ENCODE measurements around the gene NFAM1.

NFAM1 gene

GRCh38 chr22:42383851-42384417 lies 48.3 kb downstream of the NFAM1 start:
- DNase-seq (ENCODE audit: low read depth, low spot score) = no peak

DNA sequence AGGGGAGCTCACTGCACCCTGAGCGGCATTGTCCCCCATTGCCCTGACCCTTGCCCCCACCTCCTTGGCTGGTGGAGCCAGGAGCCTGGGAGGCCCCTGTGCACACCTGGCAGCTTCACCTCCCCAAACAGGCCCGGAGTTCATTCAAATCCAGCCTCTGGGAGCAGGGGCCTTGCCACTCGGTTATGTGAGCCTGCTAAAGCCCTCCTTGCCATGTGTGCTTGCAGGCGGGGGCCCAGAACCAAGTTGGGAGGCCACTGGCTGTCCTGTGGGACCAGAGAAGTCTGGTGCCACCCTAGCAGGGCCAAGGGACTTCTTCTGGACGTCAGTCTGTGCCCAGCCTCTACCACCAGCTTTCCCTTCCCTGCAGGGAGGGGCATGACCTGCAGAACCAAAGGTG lies 48.9 kb downstream of the NFAM1 start:
- no peak for DNase-seq (ENCODE audit: low read depth, low spot score)

DNA sequence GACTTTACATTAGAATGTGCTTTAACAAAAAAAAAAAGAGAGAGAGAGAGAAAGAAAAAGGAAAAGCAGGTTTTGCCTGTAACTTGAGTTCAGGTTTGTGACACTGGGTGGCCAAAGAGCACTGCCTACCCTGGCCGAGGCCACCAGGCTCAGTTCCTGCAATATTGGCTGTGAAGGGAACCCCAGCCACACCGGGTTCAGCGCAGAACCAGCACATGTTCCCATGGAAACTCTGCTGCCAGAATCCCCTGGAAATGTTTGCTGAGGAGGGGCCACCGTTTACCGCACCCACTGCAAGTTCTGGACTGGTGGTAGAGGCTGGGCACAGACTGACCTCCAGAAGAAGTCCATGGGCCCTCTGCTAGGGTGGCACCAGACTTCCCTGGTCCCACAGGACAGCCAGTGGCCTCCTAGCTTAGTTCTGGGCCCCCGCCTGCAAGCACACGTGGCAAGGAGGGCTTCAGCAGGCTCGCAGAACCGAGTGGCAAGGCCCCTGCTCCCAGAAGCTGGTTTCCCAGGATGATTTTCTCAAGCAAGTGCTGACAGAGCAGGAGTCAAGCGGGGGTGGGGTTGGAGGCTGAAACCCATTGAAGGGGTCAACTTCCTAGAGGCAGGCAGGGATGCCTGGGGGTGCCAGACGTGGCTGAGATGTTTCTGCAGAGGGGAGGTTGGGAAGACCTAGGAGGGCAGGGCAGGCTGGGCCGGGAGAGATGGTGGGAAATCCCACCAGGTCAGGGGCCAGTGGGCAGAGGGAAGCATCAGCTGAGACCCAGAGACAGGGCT lies 51.2 kb downstream of the NFAM1 start:
- DNase-seq (ENCODE audit: low read depth, low spot score) = no peak

GRCh38 chr22:42379966-42380537 lies 52.2 kb downstream of the NFAM1 start:
- no peak for DNase-seq (ENCODE audit: low read depth, low spot score)

DNA sequence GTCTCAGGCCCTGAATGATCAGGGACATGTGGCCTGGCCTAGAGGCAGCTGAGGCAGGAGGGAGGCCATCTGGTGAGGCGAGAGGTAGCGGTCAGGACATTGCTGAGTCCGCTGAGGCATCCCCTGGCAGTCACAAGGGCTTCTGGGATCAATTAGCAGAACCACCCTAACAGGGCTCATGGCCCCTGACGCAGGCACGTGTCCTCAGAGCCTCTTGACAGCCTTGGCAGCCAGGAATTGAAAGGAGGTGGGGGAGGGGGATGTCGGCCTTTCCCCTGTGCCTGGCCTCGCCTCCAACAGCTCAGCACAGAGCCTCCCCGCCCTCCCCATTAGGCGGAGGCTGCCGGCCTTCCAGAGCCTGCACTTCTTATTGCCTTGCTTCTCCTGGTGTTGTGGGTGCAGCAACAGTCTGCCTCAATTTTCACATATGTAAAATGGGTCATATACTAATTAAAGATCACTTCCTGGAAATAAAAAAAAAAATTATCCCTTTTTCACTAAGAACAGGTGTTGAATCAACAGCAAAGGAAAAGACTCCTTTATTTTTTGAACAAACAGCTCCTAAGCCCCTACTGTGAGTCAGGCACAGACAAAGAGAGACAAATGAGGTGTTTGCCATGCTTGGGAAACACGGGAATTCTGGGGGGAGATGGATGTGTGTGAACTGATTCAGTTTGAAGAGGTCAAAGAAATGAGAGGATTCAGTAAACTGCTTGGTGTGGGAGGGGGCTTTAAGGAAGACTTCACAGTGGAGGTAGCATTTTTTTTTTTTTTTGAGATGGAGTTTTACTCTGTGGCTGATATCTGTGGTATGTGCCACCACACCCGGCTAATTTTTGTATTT lies 55.3 kb downstream of the NFAM1 start:
- no peak for DNase-seq (ENCODE audit: low read depth, low spot score)

DNA sequence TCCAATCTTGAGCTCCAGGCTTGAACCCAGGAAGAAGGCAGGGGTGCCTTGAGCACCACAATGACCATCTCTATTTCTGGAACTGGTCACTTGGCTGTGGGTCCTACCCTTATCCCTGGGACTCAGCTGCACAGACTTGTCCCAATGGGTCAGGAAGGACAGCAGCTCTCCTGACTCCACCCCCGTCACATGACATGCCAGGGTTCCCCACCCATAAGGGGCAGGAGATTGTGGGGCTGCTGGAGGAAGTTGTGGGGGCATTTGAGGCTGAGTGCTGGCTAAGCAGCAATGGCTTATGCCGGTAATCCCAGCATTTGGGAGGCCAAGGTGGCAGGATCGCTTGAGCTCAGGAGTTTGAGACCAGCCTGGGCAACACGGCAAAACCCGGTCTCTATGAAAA lies 56.2 kb downstream of the NFAM1 start:
- no peak for DNase-seq (ENCODE audit: low read depth, low spot score)

- no peak for DNase-seq (ENCODE audit: low read depth, low spot score)
Measured at GRCh38 chr22:42372976-42373375, 59.2 kb downstream of the NFAM1 start.

GRCh38 chr22:42371501-42371900 lies 60.7 kb downstream of the NFAM1 start:
- no peak for DNase-seq (ENCODE audit: low read depth, low spot score)

GRCh38 chr22:42371099-42371498 lies 61.1 kb downstream of the NFAM1 start:
- no peak for DNase-seq (ENCODE audit: low read depth, low spot score)

- DNase-seq (ENCODE audit: low read depth, low spot score) = peak; percentile 89
Measured at GRCh38 chr22:42369250-42370041, 62.8 kb downstream of the NFAM1 start.

GRCh38 chr22:42368379-42369249 lies 63.6 kb downstream of the NFAM1 start:
- DNase-seq (ENCODE audit: low read depth, low spot score) = no peak

DNA sequence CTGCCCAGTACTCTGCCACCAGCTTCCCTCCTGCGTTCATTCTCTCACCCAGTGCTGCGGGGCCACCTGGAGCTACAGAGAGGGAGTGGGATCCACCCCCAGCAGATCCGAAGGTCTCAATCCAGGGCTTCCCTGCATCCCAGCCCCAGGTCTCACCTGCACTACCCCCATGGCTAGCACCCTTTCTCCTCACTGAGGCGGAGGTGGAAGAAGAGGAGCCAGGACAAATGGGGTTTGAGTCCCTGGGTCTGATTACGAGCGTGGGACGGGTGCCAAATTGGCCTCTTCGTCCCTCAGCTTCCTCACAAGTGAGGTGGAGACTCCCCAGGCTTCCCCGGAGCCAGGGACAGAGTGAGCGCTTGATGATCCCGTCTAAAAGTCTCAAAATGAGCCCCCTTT lies 64.2 kb downstream of the NFAM1 start:
- DNase-seq (ENCODE audit: low read depth, low spot score) = no peak

GRCh38 chr22:42366806-42367581 lies 65.2 kb downstream of the NFAM1 start:
- DNase-seq (ENCODE audit: low read depth, low spot score) = no peak

GRCh38 chr22:42365942-42366695 lies 66.1 kb downstream of the NFAM1 start:
- no peak for DNase-seq (ENCODE audit: low read depth, low spot score)

GRCh38 chr22:42365111-42365865 lies 66.9 kb downstream of the NFAM1 start:
- no peak for DNase-seq (ENCODE audit: low read depth, low spot score)

- no peak for DNase-seq (ENCODE audit: low read depth, low spot score)
Measured at GRCh38 chr22:42364604-42365110, 67.5 kb downstream of the NFAM1 start.

GRCh38 chr22:42363892-42364291 lies 68.3 kb downstream of the NFAM1 start:
- no peak for DNase-seq (ENCODE audit: low read depth, low spot score)

- no peak for DNase-seq (ENCODE audit: low read depth, low spot score)
Measured at GRCh38 chr22:42361523-42361922, 70.7 kb downstream of the NFAM1 start.
